ENCODE results near the gene FGD2. TPM values are rescaled to one million over a fixed set of nuclear protein-coding genes. Genes with fewer than 3 reads are reported as not detected.

The FGD2 gene
- total RNA-seq, 2 experiments from 2014 or later: 0.25 to 0.48 TPM

GRCh38 chr6:36975231-36976006, 30.0 kb upstream of the FGD2 start:
- Mint-ChIP-seq H3K27me3 (ENCODE audit: low read depth) (no peaks in the 10 kb centered on the region), H3K4me1 (ENCODE audit: low read depth) (peaks cover 10% of the 10 kb centered on the region), H3K4me3 (no peak overlapping the region), H3K27ac (no peak overlapping the region), H3K9me3 (no peaks in the 10 kb centered on the region), H3K36me3 (ENCODE audit: low read depth) (peaks cover 20% of the 10 kb centered on the region)
- DNase-seq: no peak
- intact Hi-C loops (cut with micrococcal nuclease): no loop called here
- CTCF ChIA-PET: interaction anchor here (1.0 to 1.2 kb wide), 2 partner anchors 90 to 193 kb away, joined by 3 read pairs; no protein-coding TSS in a partner anchor

- H3K4me1 Mint-ChIP-seq (ENCODE audit: low read depth): peaks cover 15% of the 10 kb centered on the region
- H3K9me3 Mint-ChIP-seq: no peaks in the 10 kb centered on the region
- intact Hi-C loops (cut with micrococcal nuclease): no loop called here
- H3K36me3 Mint-ChIP-seq (ENCODE audit: low read depth): peaks cover 17% of the 10 kb centered on the region
- H3K27me3 Mint-ChIP-seq (ENCODE audit: low read depth): no peaks in the 10 kb centered on the region
- H3K27ac Mint-ChIP-seq: no peak overlapping the region
- no peak overlapping the region for H3K4me3 Mint-ChIP-seq
- CTCF ChIA-PET: interaction anchor here (1.0 to 2.3 kb wide), 3 partner anchors 42 to 194 kb away, joined by 3 to 16 read pairs (median 3); no protein-coding TSS in a partner anchor
- DNase-seq: no peak
Measured at GRCh38 chr6:36976007-36976264, 29.5 kb upstream of the FGD2 start.

- Mint-ChIP-seq H3K36me3 (ENCODE audit: low read depth) (peaks cover 15% of the 10 kb centered on the region), H3K27me3 (ENCODE audit: low read depth) (no peaks in the 10 kb centered on the region), H3K4me3 (no peak overlapping the region), H3K9me3 (no peaks in the 10 kb centered on the region), H3K4me1 (ENCODE audit: low read depth) (peaks cover 16% of the 10 kb centered on the region), H3K27ac (no peak overlapping the region)
- intact Hi-C loops (cut with micrococcal nuclease): no loop called here
- no peak for DNase-seq
- CTCF ChIA-PET: interaction anchor here (1.2 to 2.3 kb wide), 2 partner anchors 41 to 91 kb away, joined by 3 to 16 read pairs; no protein-coding TSS in a partner anchor
Measured at GRCh38 chr6:36976509-36976908, 28.9 kb upstream of the FGD2 start.

GRCh38 chr6:36976931-36977330, 28.5 kb upstream of the FGD2 start:
- no peak overlapping the region for H3K27ac Mint-ChIP-seq
- H3K4me3 Mint-ChIP-seq: no peak overlapping the region
- H3K27me3 Mint-ChIP-seq (ENCODE audit: low read depth): no peaks in the 10 kb centered on the region
- peaks cover 14% of the 10 kb centered on the region for H3K36me3 Mint-ChIP-seq (ENCODE audit: low read depth)
- no peaks in the 10 kb centered on the region for H3K9me3 Mint-ChIP-seq
- peaks cover 20% of the 10 kb centered on the region for H3K4me1 Mint-ChIP-seq (ENCODE audit: low read depth)
- CTCF ChIA-PET: interaction anchor here (2.3 kb wide), 1 partner anchor 41 kb away, joined by 16 read pairs; no protein-coding TSS in a partner anchor
- DNase-seq: no peak
- intact Hi-C loops (cut with micrococcal nuclease): no loop called here

GRCh38 chr6:36977470-36977941, 27.9 kb upstream of the FGD2 start:
- Mint-ChIP-seq H3K36me3 (ENCODE audit: low read depth) (peaks cover 16% of the 10 kb centered on the region), H3K27ac (no peak overlapping the region), H3K4me1 (ENCODE audit: low read depth) (peaks cover 23% of the 10 kb centered on the region), H3K4me3 (no peak overlapping the region), H3K27me3 (ENCODE audit: low read depth) (no peaks in the 10 kb centered on the region), H3K9me3 (no peaks in the 10 kb centered on the region)
- intact Hi-C loops (cut with micrococcal nuclease): no loop called here
- DNase-seq: no peak
- CTCF ChIA-PET: interaction anchor here (0.7 to 2.3 kb wide), 5 partner anchors 12 to 213 kb away, joined by 3 to 16 read pairs (median 3); no protein-coding TSS in a partner anchor

- Mint-ChIP-seq H3K27ac (peak overlapping the region; percentile 17), H3K4me3 (no peak overlapping the region), H3K9me3 (no peaks in the 10 kb centered on the region), H3K36me3 (ENCODE audit: low read depth) (peaks cover 15% of the 10 kb centered on the region), H3K27me3 (ENCODE audit: low read depth) (no peaks in the 10 kb centered on the region), H3K4me1 (ENCODE audit: low read depth) (peaks cover 24% of the 10 kb centered on the region)
- CTCF ChIA-PET: interaction anchor here (0.7 to 1.7 kb wide), 4 partner anchors 39 to 214 kb away, joined by 3 to 8 read pairs (median 4); partner anchors contain the start of gene C6orf89
- no peak for DNase-seq
- intact Hi-C loops (cut with micrococcal nuclease): no loop called here
Measured at GRCh38 chr6:36978421-36979346, 26.8 kb upstream of the FGD2 start.

- peak; percentile 50 for DNase-seq
- H3K27ac Mint-ChIP-seq: peak overlapping the region; percentile 38
- intact Hi-C loops (cut with micrococcal nuclease): no loop called here
Measured at GRCh38 chr6:36979347-36979742, 26.1 kb upstream of the FGD2 start.

GRCh38 chr6:36980129-36980528, 25.3 kb upstream of the FGD2 start:
- H3K27ac Mint-ChIP-seq: peak overlapping the region; percentile 3
- H3K27me3 Mint-ChIP-seq (ENCODE audit: low read depth): no peaks in the 10 kb centered on the region
- no peak for DNase-seq
- no peak overlapping the region for H3K4me3 Mint-ChIP-seq
- H3K4me1 Mint-ChIP-seq (ENCODE audit: low read depth): peaks cover 24% of the 10 kb centered on the region
- peaks cover 11% of the 10 kb centered on the region for H3K36me3 Mint-ChIP-seq (ENCODE audit: low read depth)
- H3K9me3 Mint-ChIP-seq: no peaks in the 10 kb centered on the region
- intact Hi-C loops (cut with micrococcal nuclease): no loop called here
- CTCF ChIA-PET: interaction anchor here (0.8 to 1.7 kb wide), 2 partner anchors 95 to 228 kb away, joined by 3 to 8 read pairs; partner anchors contain the start of gene C6orf89

More at GRCh38 chr6:36979347-36979742, 26.1 kb upstream of the FGD2 start:
- H3K9me3 Mint-ChIP-seq: no peaks in the 10 kb centered on the region
- H3K4me3 Mint-ChIP-seq: no peak overlapping the region
- H3K27me3 Mint-ChIP-seq (ENCODE audit: low read depth): no peaks in the 10 kb centered on the region
- CTCF ChIA-PET: interaction anchor here (0.9 to 1.7 kb wide), 2 partner anchors 38 to 94 kb away, joined by 4 to 8 read pairs; partner anchors contain the start of gene C6orf89
- H3K36me3 Mint-ChIP-seq (ENCODE audit: low read depth): peaks cover 13% of the 10 kb centered on the region
- H3K4me1 Mint-ChIP-seq (ENCODE audit: low read depth): peaks cover 24% of the 10 kb centered on the region

- CTCF ChIA-PET: interaction anchor here (1.2 to 1.4 kb wide), 2 partner anchors 38 to 96 kb away, joined by 4 to 5 read pairs; partner anchors contain the start of gene C6orf89
- Mint-ChIP-seq H3K9me3 (no peaks in the 10 kb centered on the region), H3K4me1 (ENCODE audit: low read depth) (peaks cover 24% of the 10 kb centered on the region), H3K4me3 (no peak overlapping the region), H3K36me3 (ENCODE audit: low read depth) (peaks cover 11% of the 10 kb centered on the region), H3K27me3 (ENCODE audit: low read depth) (no peaks in the 10 kb centered on the region), H3K27ac (no peak overlapping the region)
- intact Hi-C loops (cut with micrococcal nuclease): no loop called here
- no peak for DNase-seq
Measured at GRCh38 chr6:36980876-36981619, 24.4 kb upstream of the FGD2 start.

- DNase-seq: no peak
- Mint-ChIP-seq H3K36me3 (ENCODE audit: low read depth) (peaks cover 6% of the 10 kb centered on the region), H3K4me1 (ENCODE audit: low read depth) (peaks cover 35% of the 10 kb centered on the region), H3K4me3 (no peak overlapping the region), H3K9me3 (no peaks in the 10 kb centered on the region), H3K27ac (no peak overlapping the region), H3K27me3 (ENCODE audit: low read depth) (no peaks in the 10 kb centered on the region)
- CTCF ChIA-PET: no interaction called here
- intact Hi-C loops (cut with micrococcal nuclease): no loop called here
Measured at GRCh38 chr6:36983538-36983937, 21.9 kb upstream of the FGD2 start.

GRCh38 chr6:36984581-36985416, 20.7 kb upstream of the FGD2 start:
- CTCF ChIA-PET: interaction anchor here (1.4 kb wide), 1 partner anchor 100 kb away, joined by 3 read pairs; no protein-coding TSS in a partner anchor
- Mint-ChIP-seq H3K27me3 (ENCODE audit: low read depth) (no peaks in the 10 kb centered on the region), H3K9me3 (no peaks in the 10 kb centered on the region), H3K4me1 (ENCODE audit: low read depth) (peaks cover 30% of the 10 kb centered on the region), H3K4me3 (no peak overlapping the region), H3K36me3 (ENCODE audit: low read depth) (peaks cover 4% of the 10 kb centered on the region), H3K27ac (no peak overlapping the region)
- DNase-seq: peak; percentile 82
- intact Hi-C loops (cut with micrococcal nuclease): no loop called here
